Measurements from ENCODE around the gene UFC1. TPM values are rescaled to one million over a fixed set of nuclear protein-coding genes. Genes with fewer than 3 reads are reported as not detected.

Gene UFC1
- total and polyA plus RNA-seq, 9 donors = 63.2 to 209 (median 107) TPM

GRCh38 chr1:161196111-161196510 lies 42.3 kb downstream of the UFC1 start:
- peak in 1 of 5 donors; percentile 38 for DNase-seq
- peaks cover 35% of the 10 kb centered on the region for H3K4me1 ChIP-seq (ENCODE audit: insufficient read depth)
- intact Hi-C loops (cut with DNase I) = loop anchor here in 2 of 4 donors (10.0 kb wide), 1 partner anchor 189 kb away; no protein-coding TSS in a partner anchor
- peak overlapping the region; percentile 18 to 96 for H3K27ac ChIP-seq
- 90 to 98% (median 93%) methylated on average over 7 of the region's 7 CpGs for WGBS, 3 donors
- H3K9me3 ChIP-seq = no peaks in the 10 kb centered on the region
- no peak overlapping the region for H3K4me3 ChIP-seq
- no peaks in the 10 kb centered on the region for H3K36me3 ChIP-seq
- no peaks in the 10 kb centered on the region for H3K27me3 ChIP-seq
- no peak for TF ChIP-seq POLR2A (IDR thresholded peaks at IDR 0.05)
- no peak for TF ChIP-seq CTCF (IDR thresholded peaks at IDR 0.05)
- TF ChIP-seq EP300 (IDR thresholded peaks at IDR 0.05) = no peak

GRCh38 chr1:161196521-161197451 lies 43.0 kb downstream of the UFC1 start:
- WGBS, 3 donors = 41 to 50% (median 46%) methylated on average over 26 to 27 of the region's 27 CpGs
- intact Hi-C loops (cut with DNase I) = loop anchor here in 2 of 4 donors (10.0 kb wide), 1 partner anchor 188 kb away; no protein-coding TSS in a partner anchor
- peak overlapping the region; percentile 44 for H3K4me3 ChIP-seq
- H3K36me3 ChIP-seq = no peaks in the 10 kb centered on the region
- H3K4me1 ChIP-seq (ENCODE audit: insufficient read depth) = peaks cover 37% of the 10 kb centered on the region
- TF ChIP-seq POLR2A (IDR thresholded peaks at IDR 0.05) (no peak), EP300 (IDR thresholded peaks at IDR 0.05) (no peak), CTCF (IDR thresholded peaks at IDR 0.05) (no peak)
- DNase-seq = peak in 4 of 5 donors; percentile 61 to 75 (median 66)
- H3K27me3 ChIP-seq = no peaks in the 10 kb centered on the region
- H3K9me3 ChIP-seq = no peaks in the 10 kb centered on the region
- H3K27ac ChIP-seq = peak overlapping the region; percentile 84 to 96

- WGBS, 3 donors = 25 to 38% (median 33%) methylated on average over 9 to 11 of the region's 11 CpGs
- TF ChIP-seq EP300 (IDR thresholded peaks at IDR 0.05) (no peak), CTCF (IDR thresholded peaks at IDR 0.05) (no peak), POLR2A (IDR thresholded peaks at IDR 0.05) (no peak)
- Histone ChIP-seq H3K4me3 (peak overlapping the region; percentile 44), H3K27me3 (no peaks in the 10 kb centered on the region), H3K36me3 (no peaks in the 10 kb centered on the region), H3K4me1 (ENCODE audit: insufficient read depth) (peaks cover 37% of the 10 kb centered on the region), H3K27ac (peak overlapping the region; percentile 84 to 96), H3K9me3 (no peaks in the 10 kb centered on the region)
- DNase-seq = peak in 2 of 5 donors; percentile 44 to 48
- intact Hi-C loops (cut with DNase I) = loop anchor here in 2 of 4 donors (10.0 kb wide), 1 partner anchor 187 kb away; no protein-coding TSS in a partner anchor
Measured at GRCh38 chr1:161197560-161198193, 43.9 kb downstream of the UFC1 start.

- peaks cover 41% of the 10 kb centered on the region for H3K4me1 ChIP-seq (ENCODE audit: insufficient read depth)
- 5 to 13% (median 6%) methylated on average over 20 of the region's 20 CpGs for WGBS, 3 donors
- TF ChIP-seq EP300 (IDR thresholded peaks at IDR 0.05) = no peak
- TF ChIP-seq POLR2A (IDR thresholded peaks at IDR 0.05) = no peak
- no peak for TF ChIP-seq CTCF (IDR thresholded peaks at IDR 0.05)
- DNase-seq = peak; percentile 50 to 78 (median 76)
- H3K4me3 ChIP-seq = peak overlapping the region; percentile 44
- peak overlapping the region; percentile 84 to 96 for H3K27ac ChIP-seq
- H3K9me3 ChIP-seq = no peaks in the 10 kb centered on the region
- no peaks in the 10 kb centered on the region for H3K36me3 ChIP-seq
- intact Hi-C loops (cut with DNase I) = loop anchor here in 2 of 4 donors (10.0 kb wide), 1 partner anchor 186 kb away; no protein-coding TSS in a partner anchor
- H3K27me3 ChIP-seq = no peaks in the 10 kb centered on the region
Measured at GRCh38 chr1:161198194-161198896, 44.6 kb downstream of the UFC1 start.
